ENCODE data around the gene PHACTR4. TPM values are rescaled to one million over a fixed set of nuclear protein-coding genes. Genes with fewer than 3 reads are reported as not detected.

Gene PHACTR4
- total and polyA plus RNA-seq, 2 of the 8 experiments (the other 6 are each of a cell fraction or from before 2014, with no cell fraction given): 23.7 to 57.8 TPM

DNA sequence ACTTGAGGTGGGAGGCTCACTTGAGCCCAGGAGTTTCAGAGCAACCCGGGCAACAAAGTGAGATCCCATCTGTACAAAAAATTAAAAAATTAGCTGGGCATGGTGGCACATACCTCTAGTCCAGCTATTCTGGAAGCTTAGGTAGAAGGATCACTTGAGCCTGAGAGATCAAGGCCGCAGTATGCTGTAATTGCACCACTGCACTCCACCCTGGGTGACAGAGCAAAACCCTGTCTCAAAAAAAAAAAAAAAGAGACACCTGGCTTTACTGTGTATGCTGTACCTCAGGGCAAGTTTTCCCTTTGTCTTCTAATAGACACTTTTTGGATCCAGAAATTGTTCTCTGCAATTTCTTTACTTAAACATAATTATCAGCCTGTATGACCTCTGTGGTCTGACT, 113.2 kb downstream of the PHACTR4 start:
- Histone ChIP-seq H3K79me1 (ENCODE audit: low read depth, low read length) (no peaks in the 10 kb centered on the region), H4K20me1 (replicated peaks in 1 of 2; ENCODE audit: control insufficient read depth in 1 of 2, insufficient read depth in 2 of 2, low read length in 2 of 2) (no peaks in the 10 kb centered on the region), H2BK15ac (ENCODE audit: low read length) (no peak overlapping the region), H4K5ac (ENCODE audit: insufficient read length, low read depth, low read length) (no peak overlapping the region), H2BK120ac (replicated peaks; ENCODE audit: low read depth, low read length) (no peak overlapping the region), H3K79me2 (ENCODE audit: control insufficient read depth in 1 of 2, insufficient read depth in 2 of 2, low read length in 2 of 2) (no peaks in the 10 kb centered on the region), H4K8ac (ENCODE audit: extremely low read depth, insufficient read depth, low read length) (no peak overlapping the region), H2BK12ac (ENCODE audit: low read depth, low read length) (no peak overlapping the region), H3K9ac (replicated peaks in 1 of 4; ENCODE audit: extremely low read depth in 1 of 4, low read depth in 3 of 4, low read length in 3 of 4) (no peak overlapping the region), H3K18ac (ENCODE audit: extremely low read depth, low read length) (no peak overlapping the region), H2BK20ac (ENCODE audit: low read length) (no peak overlapping the region), H3K4me2 (ENCODE audit: insufficient read depth in 1 of 2, low read depth in 2 of 2, low read length in 2 of 2) (no peak overlapping the region), H3K23ac (ENCODE audit: insufficient read length) (no peak overlapping the region), H4K91ac (replicated peaks; ENCODE audit: insufficient read length, low read length) (no peak overlapping the region), H3K4me3 (ENCODE audit: extremely low read depth in 1 of 4, insufficient read depth in 2 of 4, low read depth in 3 of 4, low read length in 4 of 4) (no peak overlapping the region), H2AFZ (ENCODE audit: low read length) (no peak overlapping the region), H3K27me3 (replicated peaks in 1 of 4; ENCODE audit: control insufficient read depth in 3 of 4, extremely low read depth in 1 of 4, insufficient read depth in 3 of 4, low read length in 3 of 4) (no peaks in the 10 kb centered on the region), H3K4me1 (replicated peaks in 1 of 4; ENCODE audit: control insufficient read depth in 3 of 4, insufficient read depth in 4 of 4, low read length in 3 of 4) (no peaks in the 10 kb centered on the region), H3K27ac (ENCODE audit: low read depth, low read length) (no peak overlapping the region), H3K9me3 (ENCODE audit: insufficient read depth in 2 of 2, low read depth in 1 of 2, low read length in 1 of 2) (no peaks in the 10 kb centered on the region), H3K4ac (replicated peaks; ENCODE audit: insufficient read length, low read depth, low read length) (no peak overlapping the region), H3K56ac (replicated peaks; ENCODE audit: insufficient read length, low read depth, low read length) (no peak overlapping the region), H3K23me2 (ENCODE audit: low read depth, low read length) (no peaks in the 10 kb centered on the region), H3K36me3 (ENCODE audit: control insufficient read depth in 2 of 4, insufficient read depth in 4 of 4, low read length in 3 of 4) (peaks cover 9 to 39% (median 29%) of the 10 kb centered on the region in 4 experiments; a peak in 7 of 8 replicates), H2AK5ac (ENCODE audit: low read depth, low read length) (no peak overlapping the region), H3K14ac (ENCODE audit: insufficient read length) (no peak overlapping the region), H2BK5ac (ENCODE audit: low read depth, low read length) (no peak overlapping the region)
- CTCF ChIA-PET (ENCODE audit: partially characterized antibody): interaction anchor here (1.0 kb wide), 2 partner anchors 10 to 118 kb away, joined by 3 to 4 read pairs; no protein-coding TSS in a partner anchor
- 100% methylated on average over 2 of the region's 2 CpGs; no CpG with 5 or more reads in 1 of the 2 experiments for WGBS, 2 experiments (ENCODE audit: extremely low coverage in 1 of 2, insufficient coverage in 1 of 2, insufficient read length in 1 of 2, insufficient replicate concordance in 2 of 2, low coverage in 1 of 2, low lambda C conversion rate in 2 of 2, missing lambda C conversion rate in 1 of 2)
- no peak for FAIRE-seq
- POLR2A ChIA-PET (ENCODE audit: partially characterized antibody): no interaction called here
- no peak for DNase-seq (ENCODE audit: low read depth in 1 of 2, low spot score in 2 of 2)
- TF ChIP-seq BCL11A (IDR thresholded peaks at IDR 0.05; ENCODE audit: low read depth in 2 of 2, low read length in 2 of 2) (no peak), SAP30 (IDR thresholded peaks at IDR 0.05; ENCODE audit: insufficient read depth, insufficient replicate concordance, low read length) (no peak), RXRA (IDR thresholded peaks at IDR 0.05; ENCODE audit: insufficient read depth, low read depth, low read length) (no peak), KDM5A (IDR thresholded peaks at IDR 0.05; ENCODE audit: low read length) (no peak), CREB1 (IDR thresholded peaks at IDR 0.05) (no peak), TAF1 (IDR thresholded peaks at IDR 0.05; ENCODE audit: low read depth, low read length) (no peak), RNF2 (IDR thresholded peaks at IDR 0.05; ENCODE audit: borderline replicate concordance, low read depth, low read length, missing control alignments, poor library complexity, severe bottlenecking) (no peak), SUZ12 (IDR thresholded peaks at IDR 0.05; ENCODE audit: low read length) (no peak)
- TF ChIP-seq, protein P1, sequence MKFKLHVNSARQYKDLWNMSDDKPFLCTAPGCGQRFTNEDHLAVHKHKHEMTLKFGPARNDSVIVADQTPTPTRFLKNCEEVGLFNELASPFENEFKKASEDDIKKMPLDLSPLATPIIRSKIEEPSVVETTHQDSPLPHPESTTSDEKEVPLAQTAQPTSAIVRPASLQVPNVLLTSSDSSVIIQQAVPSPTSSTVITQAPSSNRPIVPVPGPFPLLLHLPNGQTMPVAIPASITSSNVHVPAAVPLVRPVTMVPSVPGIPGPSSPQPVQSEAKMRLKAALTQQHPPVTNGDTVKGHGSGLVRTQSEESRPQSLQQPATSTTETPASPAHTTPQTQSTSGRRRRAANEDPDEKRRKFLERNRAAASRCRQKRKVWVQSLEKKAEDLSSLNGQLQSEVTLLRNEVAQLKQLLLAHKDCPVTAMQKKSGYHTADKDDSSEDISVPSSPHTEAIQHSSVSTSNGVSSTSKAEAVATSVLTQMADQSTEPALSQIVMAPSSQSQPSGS (IDR thresholded peaks at IDR 0.05; ENCODE audit: low read length): no peak

All from H1 (cell line).